ENCODE data around the gene FOXK1. TPM values are rescaled to one million over a fixed set of nuclear protein-coding genes. Genes with fewer than 3 reads are reported as not detected.
A peak's percentile ranks its signal among the peaks of the same experiment; 100 is the strongest.

Gene FOXK1
- total and polyA plus RNA-seq, 12 donors, result 3.6 to 30.6 (median 24.2) TPM

GRCh38 chr7:4725850-4726450 lies 43.9 kb downstream of the FOXK1 start:
- intact Hi-C loops (cut with DNase I), result no loop called here
- DNase-seq (no peak), ATAC-seq (peak in 4 of 8 donors; percentile 2 to 17 (median 15))
- TF ChIP-seq, protein P1, sequence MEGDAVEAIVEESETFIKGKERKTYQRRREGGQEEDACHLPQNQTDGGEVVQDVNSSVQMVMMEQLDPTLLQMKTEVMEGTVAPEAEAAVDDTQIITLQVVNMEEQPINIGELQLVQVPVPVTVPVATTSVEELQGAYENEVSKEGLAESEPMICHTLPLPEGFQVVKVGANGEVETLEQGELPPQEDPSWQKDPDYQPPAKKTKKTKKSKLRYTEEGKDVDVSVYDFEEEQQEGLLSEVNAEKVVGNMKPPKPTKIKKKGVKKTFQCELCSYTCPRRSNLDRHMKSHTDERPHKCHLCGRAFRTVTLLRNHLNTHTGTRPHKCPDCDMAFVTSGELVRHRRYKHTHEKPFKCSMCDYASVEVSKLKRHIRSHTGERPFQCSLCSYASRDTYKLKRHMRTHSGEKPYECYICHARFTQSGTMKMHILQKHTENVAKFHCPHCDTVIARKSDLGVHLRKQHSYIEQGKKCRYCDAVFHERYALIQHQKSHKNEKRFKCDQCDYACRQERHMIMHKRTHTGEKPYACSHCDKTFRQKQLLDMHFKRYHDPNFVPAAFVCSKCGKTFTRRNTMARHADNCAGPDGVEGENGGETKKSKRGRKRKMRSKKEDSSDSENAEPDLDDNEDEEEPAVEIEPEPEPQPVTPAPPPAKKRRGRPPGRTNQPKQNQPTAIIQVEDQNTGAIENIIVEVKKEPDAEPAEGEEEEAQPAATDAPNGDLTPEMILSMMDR (IDR thresholded peaks at IDR 0.05), result no peak
- no peaks in the 10 kb centered on the region for H3K27me3 ChIP-seq
- WGBS, 2 donors, result 29 to 34% methylated on average over 15 of the region's 15 CpGs
- H3K36me3 ChIP-seq, result peaks cover 0 to 43% (median 0%) of the 10 kb centered on the region in 9 donors
- no peaks in the 10 kb centered on the region for H3K9me3 ChIP-seq
- peak overlapping the region; percentile 68 to 97 (median 91) for H3K27ac ChIP-seq
- peaks cover 9 to 97% (median 61%) of the 10 kb centered on the region in 9 donors for H3K4me1 ChIP-seq
- peak overlapping the region in 9 of 10 donors; percentile 25 to 62 (median 53) for H3K4me3 ChIP-seq

DNA sequence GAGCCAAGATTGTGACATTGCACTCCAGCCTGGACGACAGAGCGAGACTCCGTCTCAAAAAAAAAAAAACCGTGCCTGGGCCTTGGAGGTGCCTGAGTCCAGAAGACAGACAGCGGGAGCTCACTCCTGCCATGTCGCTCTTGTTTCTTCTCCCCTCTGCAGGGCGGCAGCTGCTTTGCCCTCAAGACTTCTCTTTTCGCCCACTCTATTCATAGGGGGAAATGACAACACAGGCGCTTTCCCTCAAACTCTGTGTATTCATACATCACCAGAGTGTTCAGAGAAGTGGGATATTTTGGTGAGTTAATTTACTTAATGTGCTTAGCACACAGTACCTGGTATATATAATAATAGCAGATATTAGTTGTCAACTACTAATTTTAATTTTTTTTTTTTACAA lies 44.5 kb downstream of the FOXK1 start:
- intact Hi-C loops (cut with DNase I), result no loop called here
- TF ChIP-seq, protein P1 (IDR thresholded peaks at IDR 0.05), result no peak
- peaks cover 0 to 43% (median 0%) of the 10 kb centered on the region in 9 donors for H3K36me3 ChIP-seq
- peak overlapping the region in 9 of 10 donors; percentile 81 to 97 (median 93) for H3K27ac ChIP-seq
- 87 to 92% methylated on average over 9 of the region's 9 CpGs for WGBS, 2 donors
- H3K9me3 ChIP-seq, result no peaks in the 10 kb centered on the region
- no peaks in the 10 kb centered on the region for H3K27me3 ChIP-seq
- DNase-seq (no peak), ATAC-seq (no peak)
- peaks cover 9 to 97% (median 60%) of the 10 kb centered on the region in 9 donors for H3K4me1 ChIP-seq
- peak overlapping the region in 1 of 10 donors; percentile 62 for H3K4me3 ChIP-seq

GRCh38 chr7:4727914-4728705 lies 46.0 kb downstream of the FOXK1 start:
- Histone ChIP-seq H3K4me1 (peaks cover 9 to 84% (median 51%) of the 10 kb centered on the region in 9 donors), H3K27me3 (no peaks in the 10 kb centered on the region), H3K36me3 (peaks cover 0 to 36% (median 0%) of the 10 kb centered on the region in 9 donors), H3K27ac (peak overlapping the region in 1 of 10 donors; percentile 97), H3K4me3 (no peak overlapping the region), H3K9me3 (no peaks in the 10 kb centered on the region)
- 92 to 93% methylated on average over 20 of the region's 20 CpGs for WGBS, 2 donors
- ATAC-seq, result no peak
- TF ChIP-seq, protein P1 (IDR thresholded peaks at IDR 0.05), result no peak
- DNase-seq, result no peak
- intact Hi-C loops (cut with DNase I), result no loop called here

DNA sequence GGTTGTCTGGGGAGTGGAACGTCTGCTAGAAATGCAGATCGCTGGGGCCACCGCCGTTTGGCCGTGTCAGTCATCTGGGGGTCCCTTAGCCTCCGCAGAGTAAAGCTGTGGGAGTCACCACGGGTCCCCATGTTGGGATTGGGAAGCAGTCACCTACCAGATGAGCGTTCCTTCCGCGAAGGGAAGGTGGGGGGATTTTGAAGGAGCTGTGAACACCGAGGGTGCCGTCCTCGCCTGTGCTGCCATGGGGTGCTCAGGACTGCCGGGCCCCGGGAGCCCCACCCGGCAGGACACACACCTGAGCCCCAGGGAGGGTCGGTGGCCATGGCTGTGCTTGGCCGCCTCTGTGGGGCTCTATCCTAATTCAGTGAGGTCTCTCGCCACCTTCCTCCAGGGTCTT lies 47.2 kb downstream of the FOXK1 start:
- DNase-seq (no peak), ATAC-seq (no peak)
- Histone ChIP-seq H3K4me3 (no peak overlapping the region), H3K9me3 (no peaks in the 10 kb centered on the region), H3K36me3 (peaks cover 0 to 40% (median 0%) of the 10 kb centered on the region in 9 donors), H3K27me3 (no peaks in the 10 kb centered on the region), H3K4me1 (peaks cover 5 to 80% (median 44%) of the 10 kb centered on the region in 9 donors), H3K27ac (no peak overlapping the region)
- WGBS, 2 donors, result 89 to 91% methylated on average over 19 of the region's 19 CpGs
- intact Hi-C loops (cut with DNase I), result no loop called here
- TF ChIP-seq, protein P1 (IDR thresholded peaks at IDR 0.05), result no peak

All from heart right ventricle (tissue), 16 donors.